Neural progenitor cell (in vitro differentiated cells): ENCODE measurements around the gene TM9SF3. TPM values are rescaled to one million over a fixed set of nuclear protein-coding genes. Genes with fewer than 3 reads are reported as not detected.

Source experiments
- DNase-seq: peaks from one replicate; pipeline ENCODE4 v3.0.0-alpha.2; 2016; ENCODE audit warnings: low spot score
- H2AFZ ChIP-seq: fragments of 200-600 bp; sonication (generic); replicated peaks from 2 replicates; pipeline ENCODE4 v1.6.1; 2016; ENCODE audit warnings: antibody characterized with exemption
- H3F3A ChIP-seq: fragments of 200-600 bp; sonication (generic); 2 replicates; pipeline ENCODE4 v1.6.1; 2016; ENCODE audit warnings: antibody characterized with exemption, low read depth
- H3K27ac ChIP-seq: fragments of 200-600 bp; sonication (generic); 2 replicates; pipeline ENCODE4 v1.5.1; 2016; ENCODE audit warnings: mild to moderate bottlenecking
- H3K27me3 ChIP-seq: fragments of 200-600 bp; sonication (generic); 2 replicates; pipeline ENCODE4 v1.6.1; 2016; ENCODE audit warnings: mild to moderate bottlenecking, moderate library complexity
- H3K36me3 ChIP-seq: fragments of 200-600 bp; sonication (generic); 2 replicates; pipeline ENCODE4 v1.5.1; 2016
- H3K4me1 ChIP-seq: fragments of 200-600 bp; sonication (generic); 2 replicates; pipeline ENCODE4 v1.6.1; 2016; ENCODE audit warnings: mixed run types
- H3K4me2 ChIP-seq: fragments of 200-600 bp; sonication (generic); 2 replicates; pipeline ENCODE4 v1.6.1; 2016
- H3K4me3 ChIP-seq: fragments of 200-600 bp; sonication (generic); 2 replicates; pipeline ENCODE4 v1.5.1; 2016
- H3K79me2 ChIP-seq: fragments of 200-600 bp; sonication (generic); 2 replicates; pipeline ENCODE4 v1.6.1; 2016; ENCODE audit warnings: low read depth
- H3K9ac ChIP-seq: fragments of 200-600 bp; sonication (generic); 2 replicates; pipeline ENCODE4 v1.6.1; 2016
- H3K9me3 ChIP-seq: fragments of 200-600 bp; sonication (generic); 2 replicates; pipeline ENCODE4 v1.5.1; 2016; ENCODE audit warnings: low read depth
- H4K20me1 ChIP-seq: fragments of 200-600 bp; sonication (generic); 2 replicates; pipeline ENCODE4 v1.6.1; 2016; ENCODE audit warnings: low read depth
- H3K27ac Mint-ChIP-seq: 3 replicates; pipeline ENCODE4 v1.8.0; 2021; ENCODE audit warnings: mixed read lengths
- H3K27me3 Mint-ChIP-seq: 2 replicates; pipeline ENCODE4 v1.8.0; 2022; ENCODE audit warnings: low read depth, mild to moderate bottlenecking, inconsistent platforms, moderate library complexity, mixed read lengths; ENCODE audit not compliant: insufficient read depth
- H3K36me3 Mint-ChIP-seq: 3 replicates; pipeline ENCODE4 v1.8.0; 2021; ENCODE audit warnings: mixed read lengths
- H3K4me1 Mint-ChIP-seq: 3 replicates; pipeline ENCODE4 v1.8.0; 2021; ENCODE audit warnings: mixed read lengths
- H3K4me3 Mint-ChIP-seq: 3 replicates; pipeline ENCODE4 v1.8.0; 2021; ENCODE audit warnings: mild to moderate bottlenecking, moderate library complexity, mixed read lengths
- H3K9me3 Mint-ChIP-seq: 3 replicates; pipeline ENCODE4 v1.8.0; 2020; ENCODE audit warnings: mixed read lengths
- CTCF ChIP-seq: fragments of 200-600 bp; sonication (generic); IDR thresholded peaks from 2 replicates; pipeline ENCODE4 v1.5.1; 2017; ENCODE audit warnings: antibody characterized with exemption, mild to moderate bottlenecking
- EZH2 ChIP-seq: fragments of 200-600 bp; sonication (generic); IDR thresholded peaks from 2 replicates; pipeline ENCODE4 v1.6.1; 2017; ENCODE audit warnings: antibody characterized with exemption, mild to moderate bottlenecking, moderate library complexity
- EZH2phosphoT487 ChIP-seq: fragments of 200-600 bp; sonication (generic); IDR thresholded peaks from 2 replicates; pipeline ENCODE4 v1.6.1; 2017; ENCODE audit warnings: antibody characterized with exemption
- total RNA-seq: library from RNA; depleted of rRNA; stranded (reverse); fragments of >200 nt; gene quantifications from 2 replicates; pipeline ENCODE4 v1.2.3, GENCODE V29; 2015; ENCODE audit warnings: low replicate concordance

Gene TM9SF3
- total RNA-seq, 1 donor from 2014 or later, result 122 TPM

DNA sequence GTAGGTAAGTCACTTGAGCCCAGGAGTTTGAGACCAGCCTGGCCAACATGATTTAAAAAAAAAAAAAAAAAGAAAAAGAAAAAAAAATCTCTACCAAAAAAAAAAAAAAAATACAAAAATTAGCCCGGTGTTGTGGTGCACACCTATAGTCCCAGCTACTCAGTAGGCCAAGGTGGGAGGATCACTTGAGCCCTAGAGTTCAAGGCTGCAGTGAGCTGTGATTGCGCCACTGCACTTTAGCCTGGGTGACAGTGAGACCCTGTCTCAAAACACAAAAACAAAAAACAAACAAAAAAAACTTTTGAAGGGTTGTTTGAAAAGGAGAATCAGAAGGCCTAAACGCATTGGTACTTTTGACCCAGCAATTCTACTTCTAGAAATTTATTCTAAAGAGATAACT lies 86.8 kb downstream of the TM9SF3 start:
- no peak overlapping the region for H3K4me3 Mint-ChIP-seq
- H3K4me1 Mint-ChIP-seq, result peaks cover 21% of the 10 kb centered on the region
- peaks cover 5% of the 10 kb centered on the region for H3K27me3 Mint-ChIP-seq
- Histone ChIP-seq H3K27ac (no peak overlapping the region), H3K79me2 (no peaks in the 10 kb centered on the region), H4K20me1 (peaks cover 10% of the 10 kb centered on the region), H3F3A (no peaks in the 10 kb centered on the region), H2AFZ (no peak overlapping the region), H3K4me1 (no peaks in the 10 kb centered on the region), H3K4me2 (no peak overlapping the region), H3K9ac (no peak overlapping the region), H3K9me3 (no peaks in the 10 kb centered on the region), H3K27me3 (no peaks in the 10 kb centered on the region), H3K4me3 (no peak overlapping the region), H3K36me3 (no peaks in the 10 kb centered on the region)
- no peak overlapping the region for H3K27ac Mint-ChIP-seq
- peaks cover 2% of the 10 kb centered on the region for H3K36me3 Mint-ChIP-seq
- no peaks in the 10 kb centered on the region for H3K9me3 Mint-ChIP-seq
- TF ChIP-seq EZH2phosphoT487, result no peak
- no peak for TF ChIP-seq CTCF
- no peak for TF ChIP-seq EZH2
- no peak for DNase-seq

DNA sequence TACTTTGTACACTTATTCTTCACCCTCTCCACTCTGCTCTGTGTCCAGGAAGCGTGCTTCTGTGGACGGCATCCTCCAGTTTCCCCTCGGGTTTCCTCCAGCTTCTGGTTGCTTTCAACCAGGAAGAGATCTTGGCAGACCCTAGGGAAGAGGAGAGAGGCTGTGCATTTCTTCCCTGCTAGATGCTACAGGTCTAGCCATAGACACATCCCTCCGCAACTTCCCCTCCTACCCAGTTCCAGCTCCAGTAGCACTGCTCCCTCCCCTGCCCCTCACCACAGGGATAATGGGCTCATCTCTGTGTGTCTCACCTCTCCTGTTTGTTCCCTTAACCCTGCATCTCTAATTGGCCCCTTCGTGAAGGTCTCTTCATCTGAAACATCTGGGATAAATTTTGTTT lies 89.4 kb downstream of the TM9SF3 start:
- no peak for DNase-seq
- peaks cover 10% of the 10 kb centered on the region for H4K20me1 ChIP-seq
- no peaks in the 10 kb centered on the region for H3K79me2 ChIP-seq
- no peaks in the 10 kb centered on the region for H3K9me3 Mint-ChIP-seq
- H3K9me3 ChIP-seq, result no peaks in the 10 kb centered on the region
- H3K36me3 Mint-ChIP-seq, result peaks cover 4% of the 10 kb centered on the region
- H3K4me3 Mint-ChIP-seq, result no peak overlapping the region
- H3K4me1 ChIP-seq, result no peaks in the 10 kb centered on the region
- H3K27me3 ChIP-seq, result no peaks in the 10 kb centered on the region
- H3F3A ChIP-seq, result no peaks in the 10 kb centered on the region
- no peak overlapping the region for H3K27ac Mint-ChIP-seq
- H3K4me3 ChIP-seq, result no peak overlapping the region
- H3K36me3 ChIP-seq, result no peaks in the 10 kb centered on the region
- no peak overlapping the region for H2AFZ ChIP-seq
- no peak overlapping the region for H3K4me2 ChIP-seq
- no peak for TF ChIP-seq EZH2phosphoT487
- no peak for TF ChIP-seq EZH2
- no peak for TF ChIP-seq CTCF
- no peak overlapping the region for H3K27ac ChIP-seq
- no peak overlapping the region for H3K9ac ChIP-seq
- H3K27me3 Mint-ChIP-seq, result peaks cover 6% of the 10 kb centered on the region
- peaks cover 29% of the 10 kb centered on the region for H3K4me1 Mint-ChIP-seq

DNA sequence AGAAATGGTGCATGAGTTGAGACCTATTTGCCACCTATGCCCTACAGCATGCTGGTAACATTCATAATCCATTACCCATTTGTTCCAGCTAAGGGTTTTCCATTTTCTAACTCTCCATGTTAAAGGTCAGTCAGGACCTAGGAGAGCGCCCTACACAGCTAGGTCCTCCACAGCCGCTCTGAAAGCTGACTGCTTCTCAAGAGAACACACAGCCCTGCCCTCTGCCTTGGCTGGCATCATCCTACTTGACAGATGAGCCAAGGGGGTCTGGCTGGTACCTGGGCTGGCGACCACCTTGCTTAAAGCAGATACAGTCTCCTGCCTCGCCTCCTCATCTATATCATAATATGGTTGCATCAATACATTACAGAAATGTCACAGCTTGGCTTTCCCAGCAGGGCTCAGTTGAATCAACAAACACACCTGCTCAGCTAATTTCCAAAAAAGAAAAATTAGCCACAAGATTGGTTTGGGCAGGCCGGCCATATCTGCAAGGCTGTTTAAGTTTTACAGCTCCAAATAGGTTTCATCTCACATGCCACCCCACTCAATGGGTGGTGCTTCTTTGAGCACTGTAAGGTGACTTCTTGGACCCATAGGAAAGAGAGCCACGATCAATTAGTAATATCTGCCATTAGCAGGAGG lies 90.4 kb downstream of the TM9SF3 start:
- peak; percentile 72 for DNase-seq
- Histone ChIP-seq H3K27ac (no peak overlapping the region), H3K4me2 (no peak overlapping the region), H3K4me1 (no peaks in the 10 kb centered on the region), H3F3A (no peaks in the 10 kb centered on the region), H3K79me2 (no peaks in the 10 kb centered on the region), H3K27me3 (no peaks in the 10 kb centered on the region), H3K4me3 (no peak overlapping the region), H4K20me1 (peaks cover 10% of the 10 kb centered on the region), H3K9ac (no peak overlapping the region), H2AFZ (no peak overlapping the region), H3K36me3 (no peaks in the 10 kb centered on the region), H3K9me3 (no peaks in the 10 kb centered on the region)
- peaks cover 5% of the 10 kb centered on the region for H3K27me3 Mint-ChIP-seq
- no peak for TF ChIP-seq EZH2phosphoT487
- no peak overlapping the region for H3K27ac Mint-ChIP-seq
- H3K9me3 Mint-ChIP-seq, result no peaks in the 10 kb centered on the region
- H3K4me1 Mint-ChIP-seq, result peaks cover 31% of the 10 kb centered on the region
- peaks cover 4% of the 10 kb centered on the region for H3K36me3 Mint-ChIP-seq
- H3K4me3 Mint-ChIP-seq, result no peak overlapping the region

DNA sequence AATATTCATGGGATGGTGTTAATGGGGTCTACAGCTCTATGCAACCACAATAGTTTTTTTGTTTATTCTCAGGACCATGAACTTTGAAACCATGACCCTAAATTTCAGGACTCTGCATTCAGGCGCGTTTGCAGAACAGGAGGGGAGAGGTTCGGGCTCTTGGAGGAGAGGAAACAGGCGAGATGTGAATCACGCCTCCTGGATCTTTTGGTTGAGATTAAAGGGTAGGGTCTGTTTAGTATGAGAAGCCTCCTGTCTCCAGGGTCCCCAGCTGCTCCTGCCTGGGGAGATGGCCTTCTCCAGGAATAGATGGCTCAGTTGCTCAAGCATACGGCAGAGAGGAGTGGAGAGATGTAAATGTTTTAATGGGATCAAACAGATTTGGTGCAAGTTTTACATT lies 91.3 kb downstream of the TM9SF3 start:
- no peak overlapping the region for H3K27ac ChIP-seq
- Mint-ChIP-seq H3K4me1 (peaks cover 33% of the 10 kb centered on the region), H3K27ac (no peak overlapping the region), H3K36me3 (peaks cover 4% of the 10 kb centered on the region), H3K4me3 (no peak overlapping the region), H3K9me3 (no peaks in the 10 kb centered on the region), H3K27me3 (peaks cover 9% of the 10 kb centered on the region)
- peaks cover 10% of the 10 kb centered on the region for H4K20me1 ChIP-seq
- H3K4me2 ChIP-seq, result no peak overlapping the region
- no peaks in the 10 kb centered on the region for H3K36me3 ChIP-seq
- no peaks in the 10 kb centered on the region for H3K79me2 ChIP-seq
- H2AFZ ChIP-seq, result no peak overlapping the region
- H3K9ac ChIP-seq, result no peak overlapping the region
- TF ChIP-seq EZH2 (no peak), CTCF (no peak), EZH2phosphoT487 (no peak)
- no peak for DNase-seq
- no peak overlapping the region for H3K4me3 ChIP-seq
- H3F3A ChIP-seq, result no peaks in the 10 kb centered on the region
- no peaks in the 10 kb centered on the region for H3K4me1 ChIP-seq
- no peaks in the 10 kb centered on the region for H3K27me3 ChIP-seq
- H3K9me3 ChIP-seq, result no peaks in the 10 kb centered on the region
